ENCODE data around the gene CABLES1. TPM values are rescaled to one million over a fixed set of nuclear protein-coding genes. Genes with fewer than 3 reads are reported as not detected.
"Not testable (repeated sequence)": the region's sequence is repeated elsewhere in the genome, so short reads cannot be mapped to it uniquely, and the experiment has no call there.

CABLES1 gene
- total RNA-seq, 2 donors from 2014 or later = 0.73 TPM; not detected in 1

DNA sequence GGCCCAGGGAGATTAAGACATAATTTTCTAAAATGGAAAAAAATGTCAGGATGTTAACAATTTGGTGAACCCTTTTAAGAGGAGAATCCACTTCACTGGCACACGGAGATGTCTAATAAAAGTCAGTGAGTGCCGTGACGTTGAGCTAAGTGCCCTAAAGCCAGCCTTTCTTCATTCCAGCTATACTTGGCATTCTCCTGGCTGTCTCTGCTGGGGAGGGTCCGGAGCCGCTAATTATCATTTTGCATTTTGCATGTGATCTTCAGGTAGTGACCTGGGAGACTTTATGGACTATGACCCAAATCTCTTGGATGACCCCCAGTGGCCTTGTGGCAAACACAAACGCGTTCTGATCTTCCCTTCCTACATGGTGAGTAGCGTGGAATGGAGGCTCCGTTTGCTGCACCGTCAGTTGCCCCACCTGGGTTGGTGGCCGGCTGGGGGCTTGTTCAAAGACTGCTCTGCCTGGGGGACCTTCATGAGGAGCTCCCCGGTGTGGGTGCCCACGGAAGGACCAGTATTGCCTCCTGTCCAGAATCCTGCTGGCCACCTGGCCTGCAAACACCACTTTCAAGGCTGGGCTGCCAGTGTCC, 101.7 kb downstream of the CABLES1 start:
- H3K27me3 Mint-ChIP-seq = no peaks in the 10 kb centered on the region
- H3K4me3 Mint-ChIP-seq = peak overlapping the region; percentile 9
- no peaks in the 10 kb centered on the region for H3K36me3 Mint-ChIP-seq (ENCODE audit: low read depth)
- ATAC-seq (no peak), DNase-seq (no peak)
- peak overlapping the region; percentile 95 for H3K27ac Mint-ChIP-seq
- H3K9me3 ChIP-seq (ENCODE audit: control insufficient read depth, low read length, poor library complexity, severe bottlenecking) = no peaks in the 10 kb centered on the region
- peaks cover 11% of the 10 kb centered on the region for H3K4me1 Mint-ChIP-seq

GRCh38 chr18:23237524-23238151, 102.4 kb downstream of the CABLES1 start:
- H3K27me3 Mint-ChIP-seq = no peaks in the 10 kb centered on the region
- DNase-seq = peak in 1 of 3 donors; percentile 11
- H3K9me3 ChIP-seq (ENCODE audit: control insufficient read depth, low read length, poor library complexity, severe bottlenecking) = no peaks in the 10 kb centered on the region
- peak overlapping the region; percentile 95 for H3K27ac Mint-ChIP-seq
- H3K36me3 Mint-ChIP-seq (ENCODE audit: low read depth) = no peaks in the 10 kb centered on the region
- H3K4me3 Mint-ChIP-seq = peak overlapping the region; percentile 86
- ATAC-seq = peak; percentile 81
- peaks cover 10% of the 10 kb centered on the region for H3K4me1 Mint-ChIP-seq

- DNase-seq = no peak
- H3K27me3 Mint-ChIP-seq = no peaks in the 10 kb centered on the region
Measured at GRCh38 chr18:23238152-23238531, 102.9 kb downstream of the CABLES1 start.

GRCh38 chr18:23238651-23239349, 103.5 kb downstream of the CABLES1 start:
- Mint-ChIP-seq H3K36me3 (ENCODE audit: low read depth) (no peaks in the 10 kb centered on the region), H3K4me1 (peaks cover 8% of the 10 kb centered on the region), H3K27ac (peak overlapping the region; percentile 95), H3K4me3 (peak overlapping the region; percentile 86), H3K27me3 (no peaks in the 10 kb centered on the region)
- no peak for DNase-seq
- ATAC-seq = no peak
- H3K9me3 ChIP-seq (ENCODE audit: control insufficient read depth, low read length, poor library complexity, severe bottlenecking) = no peaks in the 10 kb centered on the region

More at GRCh38 chr18:23238152-23238531, 102.9 kb downstream of the CABLES1 start:
- Mint-ChIP-seq H3K36me3 (ENCODE audit: low read depth) (no peaks in the 10 kb centered on the region), H3K4me1 (peaks cover 8% of the 10 kb centered on the region), H3K27ac (peak overlapping the region; percentile 95), H3K4me3 (peak overlapping the region; percentile 86)
- ATAC-seq = no peak
- H3K9me3 ChIP-seq (ENCODE audit: control insufficient read depth, low read length, poor library complexity, severe bottlenecking) = no peaks in the 10 kb centered on the region

DNA sequence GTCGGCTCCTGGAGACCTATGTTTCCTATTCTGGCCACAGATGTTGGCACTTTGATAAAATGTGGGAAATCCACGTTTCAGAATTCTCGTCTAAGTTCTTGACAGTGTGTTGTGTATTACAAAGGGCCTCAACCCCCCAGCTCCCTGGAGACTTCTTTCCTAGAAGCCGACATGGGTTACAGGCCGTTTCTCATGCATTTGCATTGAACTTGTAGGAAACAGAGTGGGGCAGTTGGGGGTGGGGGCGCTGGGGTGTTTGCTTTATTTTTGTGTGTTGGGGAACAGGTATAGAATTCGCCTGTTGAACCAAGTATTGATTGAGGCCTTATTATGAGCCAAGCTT, 104.0 kb downstream of the CABLES1 start:
- DNase-seq = no peak

DNA sequence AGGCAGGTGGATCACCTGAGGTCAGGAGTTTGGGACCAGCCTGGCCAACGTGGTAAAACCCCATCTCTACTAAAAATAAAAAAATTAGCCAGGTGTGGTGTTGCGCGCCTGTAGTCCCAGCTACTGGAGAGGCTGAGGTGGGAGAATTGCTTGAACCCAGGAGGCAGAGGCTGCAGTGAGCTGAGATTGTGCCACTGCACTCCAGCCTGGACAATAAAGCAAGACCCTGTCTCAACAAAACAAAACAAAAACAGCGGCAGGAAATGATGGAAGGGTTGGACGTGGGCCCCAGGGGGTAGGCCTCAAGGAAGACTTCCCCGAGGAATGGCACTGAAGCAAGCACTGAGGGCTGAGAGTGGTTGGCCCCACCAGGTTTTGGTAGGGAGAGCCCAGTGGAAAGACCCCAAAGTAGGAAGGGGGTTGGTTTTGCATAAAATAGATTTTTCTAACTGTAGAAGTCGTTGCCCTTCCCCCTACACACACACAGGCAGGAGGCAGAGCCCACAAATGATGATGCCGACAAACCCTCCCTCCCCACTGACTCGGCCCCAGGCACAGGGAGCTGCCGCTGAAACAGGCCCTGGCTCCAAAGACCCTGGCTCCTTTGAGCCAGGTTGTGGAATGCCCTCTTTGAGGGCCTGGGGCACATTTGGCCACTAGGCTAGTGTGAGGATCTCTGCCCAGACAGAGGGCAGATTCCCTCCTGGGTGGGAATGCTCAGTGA, 104.8 kb downstream of the CABLES1 start:
- Mint-ChIP-seq H3K4me3 (no peak overlapping the region), H3K27ac (peak overlapping the region; percentile 95), H3K4me1 (peaks cover 6% of the 10 kb centered on the region), H3K36me3 (ENCODE audit: low read depth) (no peaks in the 10 kb centered on the region), H3K27me3 (no peaks in the 10 kb centered on the region)
- DNase-seq (no peak), ATAC-seq (no peak)
- H3K9me3 ChIP-seq (ENCODE audit: control insufficient read depth, low read length, poor library complexity, severe bottlenecking) = no peaks in the 10 kb centered on the region

More for the DNA sequence above, 104.0 kb downstream of the CABLES1 start:
- ATAC-seq = no peak
- Mint-ChIP-seq H3K36me3 (ENCODE audit: low read depth) (no peaks in the 10 kb centered on the region), H3K4me1 (peaks cover 8% of the 10 kb centered on the region), H3K27me3 (no peaks in the 10 kb centered on the region), H3K27ac (peak overlapping the region; percentile 95), H3K4me3 (no peak overlapping the region)
- no peaks in the 10 kb centered on the region for H3K9me3 ChIP-seq (ENCODE audit: control insufficient read depth, low read length, poor library complexity, severe bottlenecking)

- H3K9me3 ChIP-seq (ENCODE audit: control insufficient read depth, low read length, poor library complexity, severe bottlenecking) = no peaks in the 10 kb centered on the region
- Mint-ChIP-seq H3K27ac (no peak overlapping the region), H3K27me3 (no peaks in the 10 kb centered on the region), H3K36me3 (ENCODE audit: low read depth) (no peaks in the 10 kb centered on the region), H3K4me3 (no peak overlapping the region), H3K4me1 (peaks cover 6% of the 10 kb centered on the region)
- DNase-seq (no peak), ATAC-seq (no peak)
Measured at GRCh38 chr18:23240609-23240930, 105.3 kb downstream of the CABLES1 start.

GRCh38 chr18:23241833-23242496, 106.7 kb downstream of the CABLES1 start:
- H3K9me3 ChIP-seq (ENCODE audit: control insufficient read depth, low read length, poor library complexity, severe bottlenecking); H3K4me1 Mint-ChIP-seq; ATAC-seq; H3K27me3 Mint-ChIP-seq; H3K36me3 Mint-ChIP-seq (ENCODE audit: low read depth); H3K4me3 Mint-ChIP-seq; DNase-seq: not testable (repeated sequence)
- peak overlapping the region; percentile 37 for H3K27ac Mint-ChIP-seq

GRCh38 chr18:23243178-23243577, 107.9 kb downstream of the CABLES1 start:
- DNase-seq = no peak
- Mint-ChIP-seq H3K36me3 (ENCODE audit: low read depth) (no peaks in the 10 kb centered on the region), H3K4me1 (peaks cover 3% of the 10 kb centered on the region), H3K4me3 (no peak overlapping the region), H3K27ac (no peak overlapping the region), H3K27me3 (no peaks in the 10 kb centered on the region)
- ATAC-seq = no peak
- no peaks in the 10 kb centered on the region for H3K9me3 ChIP-seq (ENCODE audit: control insufficient read depth, low read length, poor library complexity, severe bottlenecking)

- no peaks in the 10 kb centered on the region for H3K36me3 Mint-ChIP-seq (ENCODE audit: low read depth)
- no peak overlapping the region for H3K27ac Mint-ChIP-seq
- H3K4me3 Mint-ChIP-seq = no peak overlapping the region
- DNase-seq (no peak), ATAC-seq (no peak)
- no peaks in the 10 kb centered on the region for H3K27me3 Mint-ChIP-seq
- H3K9me3 ChIP-seq (ENCODE audit: control insufficient read depth, low read length, poor library complexity, severe bottlenecking) = no peaks in the 10 kb centered on the region
- no peaks in the 10 kb centered on the region for H3K4me1 Mint-ChIP-seq
Measured at GRCh38 chr18:23243816-23244215, 108.5 kb downstream of the CABLES1 start.

DNA sequence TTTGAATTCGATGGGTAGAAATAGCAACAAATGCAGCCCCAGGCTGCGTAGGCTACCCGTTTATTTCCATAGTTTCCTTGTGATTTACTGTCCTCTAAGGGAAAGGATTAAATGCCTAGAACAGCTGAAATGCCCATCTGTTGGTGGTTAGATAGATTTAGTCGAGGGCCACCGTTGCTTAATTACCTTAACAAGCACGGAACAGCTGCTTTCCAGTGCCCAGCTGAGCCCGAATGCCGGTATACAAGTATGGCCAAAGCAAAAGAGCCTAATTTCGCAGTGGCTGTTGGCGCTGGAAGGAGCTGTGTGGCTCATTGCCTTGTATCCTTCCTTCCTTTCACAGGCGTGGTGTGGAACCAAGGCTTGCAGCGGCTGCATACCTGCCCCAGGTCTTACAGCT, 109.1 kb downstream of the CABLES1 start:
- no peak overlapping the region for H3K27ac Mint-ChIP-seq
- H3K27me3 Mint-ChIP-seq = no peaks in the 10 kb centered on the region
- no peak overlapping the region for H3K4me3 Mint-ChIP-seq
- DNase-seq (no peak), ATAC-seq (no peak)
- H3K9me3 ChIP-seq (ENCODE audit: control insufficient read depth, low read length, poor library complexity, severe bottlenecking) = no peaks in the 10 kb centered on the region
- no peaks in the 10 kb centered on the region for H3K36me3 Mint-ChIP-seq (ENCODE audit: low read depth)
- H3K4me1 Mint-ChIP-seq = no peaks in the 10 kb centered on the region

DNA sequence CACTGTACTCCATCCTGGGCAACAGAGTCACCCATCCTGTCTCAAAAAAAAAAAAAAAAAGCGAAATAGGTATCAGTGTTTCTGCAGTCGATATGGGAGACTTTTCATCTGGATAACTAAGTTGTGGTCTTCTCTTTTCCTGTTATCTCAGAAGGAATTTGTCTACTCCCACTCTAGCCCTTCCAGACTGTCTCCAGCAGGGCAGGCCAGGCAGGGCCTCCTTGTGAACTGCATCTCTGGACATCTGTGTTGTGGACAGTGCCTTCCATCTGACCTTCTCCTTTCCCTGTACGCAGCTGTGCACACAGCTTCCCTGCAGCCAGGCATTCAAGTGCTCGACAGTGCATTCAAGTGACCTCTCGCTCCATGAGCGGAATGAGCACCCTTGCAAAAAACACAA, 110.2 kb downstream of the CABLES1 start:
- no peaks in the 10 kb centered on the region for H3K4me1 Mint-ChIP-seq

GRCh38 chr18:23247331-23247730, 112.0 kb downstream of the CABLES1 start:
- no peak for ATAC-seq
- Mint-ChIP-seq H3K27me3 (no peaks in the 10 kb centered on the region), H3K36me3 (ENCODE audit: low read depth) (no peaks in the 10 kb centered on the region), H3K27ac (no peak overlapping the region), H3K4me3 (no peak overlapping the region), H3K4me1 (peaks cover 5% of the 10 kb centered on the region)
- DNase-seq = no peak
- no peaks in the 10 kb centered on the region for H3K9me3 ChIP-seq (ENCODE audit: control insufficient read depth, low read length, poor library complexity, severe bottlenecking)

More for the DNA sequence above, 110.2 kb downstream of the CABLES1 start:
- no peak overlapping the region for H3K27ac Mint-ChIP-seq
- ATAC-seq (no peak), DNase-seq (no peak)
- H3K4me3 Mint-ChIP-seq = no peak overlapping the region
- H3K9me3 ChIP-seq (ENCODE audit: control insufficient read depth, low read length, poor library complexity, severe bottlenecking) = no peaks in the 10 kb centered on the region
- H3K36me3 Mint-ChIP-seq (ENCODE audit: low read depth) = no peaks in the 10 kb centered on the region
- H3K27me3 Mint-ChIP-seq = no peaks in the 10 kb centered on the region

Data from T-helper 17 cell (primary cell).